ENCODE results near the gene IFTAP.

The IFTAP gene

GRCh38 chr11:36699271-36699670, 105.0 kb downstream of the IFTAP start:
- H3K4me3 ChIP-seq (ENCODE audit: low read depth, low read length), result no peak overlapping the region
- ChIA-PET CTCF (interaction anchor here (8.0 kb wide), 1 partner anchor 47 kb away, joined by 261 read pairs; no protein-coding TSS in a partner anchor), POLR2A (no interaction called here)
- H3K9me3 ChIP-seq (ENCODE audit: control insufficient read depth, insufficient read depth, low read depth, low read length), result no peaks in the 10 kb centered on the region
- H3K4me1 ChIP-seq (ENCODE audit: control insufficient read depth, insufficient read depth, low read length), result no peaks in the 10 kb centered on the region
- no peak overlapping the region for H3K27ac ChIP-seq (ENCODE audit: extremely low read depth, low read depth, low read length)
- peak; percentile 24 for TF ChIP-seq SETDB1 (IDR thresholded peaks at IDR 0.05; ENCODE audit: insufficient read length, low read length)
- TF ChIP-seq FEZF1 (tag by site-specific recombination; IDR thresholded peaks at IDR 0.05), result peak; percentile 41
- TF ChIP-seq PATZ1 (tag by site-specific recombination; IDR thresholded peaks at IDR 0.05), result no peak
- TF ChIP-seq ZNF654 (tag by site-specific recombination; IDR thresholded peaks at IDR 0.05; ENCODE audit: low read depth), result no peak
- no peak for TF ChIP-seq MYNN (tag by site-specific recombination; IDR thresholded peaks at IDR 0.05; ENCODE audit: borderline replicate concordance)
- peak; percentile 73; the same call in 1 of the 2 replicates for TF ChIP-seq TRIM28 (IDR thresholded peaks at IDR 0.05; ENCODE audit: borderline replicate concordance, low read length)
- no peaks in the 10 kb centered on the region for H3K36me3 ChIP-seq (ENCODE audit: control insufficient read depth in 2 of 2, insufficient read depth in 1 of 2, low read length in 2 of 2)

GRCh38 chr11:36700246-36700645, 105.9 kb downstream of the IFTAP start:
- Histone ChIP-seq H3K4me1 (ENCODE audit: control insufficient read depth, insufficient read depth, low read length) (no peaks in the 10 kb centered on the region), H3K9me3 (ENCODE audit: control insufficient read depth, insufficient read depth, low read depth, low read length) (no peaks in the 10 kb centered on the region), H3K4me3 (ENCODE audit: low read depth, low read length) (no peak overlapping the region), H3K36me3 (ENCODE audit: control insufficient read depth in 2 of 2, insufficient read depth in 1 of 2, low read length in 2 of 2) (no peaks in the 10 kb centered on the region), H3K27ac (ENCODE audit: extremely low read depth, low read depth, low read length) (no peak overlapping the region)
- no peak for TF ChIP-seq ZNF10 (tag by site-specific recombination; IDR thresholded peaks at IDR 0.05)
- TF ChIP-seq BCL6B (tag by site-specific recombination; IDR thresholded peaks at IDR 0.05), result no peak
- TF ChIP-seq ZNF2 (tag by site-specific recombination; IDR thresholded peaks at IDR 0.05), result no peak
- TF ChIP-seq ZNF610 (tag by site-specific recombination; IDR thresholded peaks at IDR 0.05; ENCODE audit: borderline replicate concordance), result no peak
- no peak for TF ChIP-seq ZNF571 (tag by site-specific recombination; IDR thresholded peaks at IDR 0.05)
- no peak for TF ChIP-seq ZNF239 (tag by site-specific recombination; IDR thresholded peaks at IDR 0.05)
- TF ChIP-seq HOXA7 (CRISPR knock-in tag; IDR thresholded peaks at IDR 0.05; ENCODE audit: borderline replicate concordance), result no peak
- no peak for TF ChIP-seq ZNF580 (tag by site-specific recombination; IDR thresholded peaks at IDR 0.05)
- no peak for TF ChIP-seq ZSCAN30 (tag by site-specific recombination; IDR thresholded peaks at IDR 0.05)
- TF ChIP-seq ZNF398 (tag by site-specific recombination; IDR thresholded peaks at IDR 0.05), result no peak
- no peak for TF ChIP-seq ZBTB20 (tag by site-specific recombination; IDR thresholded peaks at IDR 0.05)
- no peak for TF ChIP-seq MZF1 (tag by site-specific recombination; IDR thresholded peaks at IDR 0.05; ENCODE audit: borderline replicate concordance)
- TF ChIP-seq ZNF645 (tag by site-specific recombination; IDR thresholded peaks at IDR 0.05), result no peak
- ChIA-PET CTCF (interaction anchor here (0.7 to 8.0 kb wide), 5 partner anchors 30 to 499 kb away, joined by 3 to 261 read pairs (median 4); partner anchors contain the start of gene RAG1), POLR2A (no interaction called here)
